ENCODE results near the gene DENND2D. TPM values are rescaled to one million over a fixed set of nuclear protein-coding genes. Genes with fewer than 3 reads are reported as not detected.
A peak's percentile ranks its signal among the peaks of the same experiment; 100 is the strongest.

DENND2D gene
- total and polyA plus RNA-seq, 10 of the 15 experiments (the other 5 are each of a cell fraction or from before 2014, with no cell fraction given) = 149 to 375 (median 172) TPM

DNA sequence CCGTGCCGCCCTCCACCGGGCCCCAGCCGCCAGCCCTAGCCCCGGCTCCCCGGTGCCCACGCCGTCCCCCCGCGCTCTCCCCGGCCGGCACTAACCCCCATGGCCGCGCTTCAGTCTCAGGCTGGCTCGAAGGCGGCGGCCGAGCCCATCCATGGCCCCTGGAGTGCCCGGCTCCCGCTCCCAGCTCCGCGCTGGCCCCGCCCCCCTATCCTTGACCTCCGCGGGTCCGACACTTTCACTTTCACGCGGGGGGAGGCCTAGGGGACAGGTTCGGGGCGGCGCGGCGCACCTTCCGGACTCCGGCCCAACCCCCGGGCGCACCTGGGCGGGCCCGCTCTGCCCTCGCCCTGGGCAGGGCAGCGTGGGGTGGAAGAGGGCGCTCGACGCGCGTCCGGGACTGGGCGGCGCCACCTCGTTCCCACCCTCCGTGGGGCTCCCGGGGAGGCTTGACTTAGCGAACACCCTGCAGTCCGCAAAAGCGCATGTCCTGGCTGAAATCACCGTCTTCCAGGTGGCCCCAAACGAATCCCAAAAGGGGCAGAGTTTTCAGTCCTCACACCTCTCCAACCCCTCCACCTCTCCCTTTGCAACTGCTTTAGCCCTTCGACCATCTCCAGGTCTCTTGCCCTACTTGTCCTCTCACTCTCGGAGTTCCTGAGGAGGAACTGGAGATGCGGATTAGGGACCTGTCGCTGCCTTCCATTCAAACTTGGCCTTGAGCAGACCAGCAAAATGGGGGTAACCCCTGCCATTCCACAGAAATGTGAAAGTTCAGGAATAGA, 3.9 kb upstream of the DENND2D start (continued):
- TF ChIP-seq SRF (IDR thresholded peaks at IDR 0.05; ENCODE audit: low read depth in 2 of 2, low read length in 2 of 2) = no peak
- TF ChIP-seq MEF2B (IDR thresholded peaks at IDR 0.05; ENCODE audit: partially characterized antibody, poor library complexity, severe bottlenecking) = no peak
- no peak for TF ChIP-seq ESRRA (IDR thresholded peaks at IDR 0.05; ENCODE audit: low read length)
- TF ChIP-seq RAD51 (IDR thresholded peaks at IDR 0.05) = no peak
- TF ChIP-seq EED (IDR thresholded peaks at IDR 0.05; ENCODE audit: low read depth) = no peak; the same call in 1 of the 2 replicates
- TF ChIP-seq RBBP5 (conservative IDR thresholded peaks at IDR 0.05) = no peak
- no peak; the same call in 1 of the 2 replicates for TF ChIP-seq RCOR1 (conservative IDR thresholded peaks at IDR 0.05; ENCODE audit: low read depth, low read length)
- TF ChIP-seq CREB1 (IDR thresholded peaks at IDR 0.05; ENCODE audit: low read depth) = no peak
- TF ChIP-seq TARDBP (IDR thresholded peaks at IDR 0.05; ENCODE audit: borderline replicate concordance) = no peak
- TF ChIP-seq BCL11A (IDR thresholded peaks at IDR 0.05; ENCODE audit: low read depth, low read length) = no peak
- TF ChIP-seq NR2F1 (conservative IDR thresholded peaks at IDR 0.05) = peak; percentile 95
- no peak for TF ChIP-seq RUNX3 (IDR thresholded peaks at IDR 0.05; ENCODE audit: low read length)
- peak; percentile 72 for TF ChIP-seq SMARCA5 (IDR thresholded peaks at IDR 0.05)
- no peak for TF ChIP-seq CBFB (IDR thresholded peaks at IDR 0.05; ENCODE audit: low read depth)
- no peak for TF ChIP-seq CEBPB (IDR thresholded peaks at IDR 0.05; ENCODE audit: borderline replicate concordance in 1 of 2, low read depth in 2 of 2, low read length in 2 of 2)
- no peak for TF ChIP-seq IRF4 (IDR thresholded peaks at IDR 0.05; ENCODE audit: low read depth, low read length)
- TF ChIP-seq, protein P1, sequence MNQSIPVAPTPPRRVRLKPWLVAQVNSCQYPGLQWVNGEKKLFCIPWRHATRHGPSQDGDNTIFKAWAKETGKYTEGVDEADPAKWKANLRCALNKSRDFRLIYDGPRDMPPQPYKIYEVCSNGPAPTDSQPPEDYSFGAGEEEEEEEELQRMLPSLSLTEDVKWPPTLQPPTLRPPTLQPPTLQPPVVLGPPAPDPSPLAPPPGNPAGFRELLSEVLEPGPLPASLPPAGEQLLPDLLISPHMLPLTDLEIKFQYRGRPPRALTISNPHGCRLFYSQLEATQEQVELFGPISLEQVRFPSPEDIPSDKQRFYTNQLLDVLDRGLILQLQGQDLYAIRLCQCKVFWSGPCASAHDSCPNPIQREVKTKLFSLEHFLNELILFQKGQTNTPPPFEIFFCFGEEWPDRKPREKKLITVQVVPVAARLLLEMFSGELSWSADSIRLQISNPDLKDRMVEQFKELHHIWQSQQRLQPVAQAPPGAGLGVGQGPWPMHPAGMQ (IDR thresholded peaks at IDR 0.05; ENCODE audit: borderline replicate concordance) = no peak
- 0 out of 2 replicates have a peak, but pooled peaks have one; percentile 18 for TF ChIP-seq MAX (IDR thresholded peaks at IDR 0.05; ENCODE audit: low read depth, low read length)
- TF ChIP-seq CHD2 (IDR thresholded peaks at IDR 0.05; ENCODE audit: borderline replicate concordance, low read depth, low read length) = peak; percentile 37; the same call in 1 of the 2 replicates
- TF ChIP-seq, protein P2, sequence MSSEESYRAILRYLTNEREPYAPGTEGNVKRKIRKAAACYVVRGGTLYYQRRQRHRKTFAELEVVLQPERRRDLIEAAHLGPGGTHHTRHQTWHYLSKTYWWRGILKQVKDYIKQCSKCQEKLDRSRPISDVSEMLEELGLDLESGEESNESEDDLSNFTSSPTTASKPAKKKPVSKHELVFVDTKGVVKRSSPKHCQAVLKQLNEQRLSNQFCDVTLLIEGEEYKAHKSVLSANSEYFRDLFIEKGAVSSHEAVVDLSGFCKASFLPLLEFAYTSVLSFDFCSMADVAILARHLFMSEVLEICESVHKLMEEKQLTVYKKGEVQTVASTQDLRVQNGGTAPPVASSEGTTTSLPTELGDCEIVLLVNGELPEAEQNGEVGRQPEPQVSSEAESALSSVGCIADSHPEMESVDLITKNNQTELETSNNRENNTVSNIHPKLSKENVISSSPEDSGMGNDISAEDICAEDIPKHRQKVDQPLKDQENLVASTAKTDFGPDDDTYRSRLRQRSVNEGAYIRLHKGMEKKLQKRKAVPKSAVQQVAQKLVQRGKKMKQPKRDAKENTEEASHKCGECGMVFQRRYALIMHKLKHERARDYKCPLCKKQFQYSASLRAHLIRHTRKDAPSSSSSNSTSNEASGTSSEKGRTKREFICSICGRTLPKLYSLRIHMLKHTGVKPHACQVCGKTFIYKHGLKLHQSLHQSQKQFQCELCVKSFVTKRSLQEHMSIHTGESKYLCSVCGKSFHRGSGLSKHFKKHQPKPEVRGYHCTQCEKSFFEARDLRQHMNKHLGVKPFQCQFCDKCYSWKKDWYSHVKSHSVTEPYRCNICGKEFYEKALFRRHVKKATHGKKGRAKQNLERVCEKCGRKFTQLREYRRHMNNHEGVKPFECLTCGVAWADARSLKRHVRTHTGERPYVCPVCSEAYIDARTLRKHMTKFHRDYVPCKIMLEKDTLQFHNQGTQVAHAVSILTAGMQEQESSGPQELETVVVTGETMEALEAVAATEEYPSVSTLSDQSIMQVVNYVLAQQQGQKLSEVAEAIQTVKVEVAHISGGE (CRISPR knock-in tag; IDR thresholded peaks at IDR 0.05) = no peak
- no peak for TF ChIP-seq BRCA1 (IDR thresholded peaks at IDR 0.05; ENCODE audit: low read depth, low read length)
- TF ChIP-seq, protein P3, sequence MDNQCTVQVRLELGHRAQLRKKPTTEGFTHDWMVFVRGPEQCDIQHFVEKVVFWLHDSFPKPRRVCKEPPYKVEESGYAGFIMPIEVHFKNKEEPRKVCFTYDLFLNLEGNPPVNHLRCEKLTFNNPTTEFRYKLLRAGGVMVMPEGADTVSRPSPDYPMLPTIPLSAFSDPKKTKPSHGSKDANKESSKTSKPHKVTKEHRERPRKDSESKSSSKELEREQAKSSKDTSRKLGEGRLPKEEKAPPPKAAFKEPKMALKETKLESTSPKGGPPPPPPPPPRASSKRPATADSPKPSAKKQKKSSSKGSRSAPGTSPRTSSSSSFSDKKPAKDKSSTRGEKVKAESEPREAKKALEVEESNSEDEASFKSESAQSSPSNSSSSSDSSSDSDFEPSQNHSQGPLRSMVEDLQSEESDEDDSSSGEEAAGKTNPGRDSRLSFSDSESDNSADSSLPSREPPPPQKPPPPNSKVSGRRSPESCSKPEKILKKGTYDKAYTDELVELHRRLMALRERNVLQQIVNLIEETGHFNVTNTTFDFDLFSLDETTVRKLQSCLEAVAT (IDR thresholded peaks at IDR 0.05) = peak; percentile 96
- TF ChIP-seq EGR1 (IDR thresholded peaks at IDR 0.05; ENCODE audit: borderline replicate concordance in 1 of 2, low read depth in 2 of 2, low read length in 2 of 2) = peak in 1 of 2 experiments; percentile 19; a peak in 1 of 3 replicates
- no peak for TF ChIP-seq PAX8 (IDR thresholded peaks at IDR 0.05)
- TF ChIP-seq TCF3 (IDR thresholded peaks at IDR 0.05; ENCODE audit: borderline replicate concordance, insufficient read depth, low read depth, low read length) = peak; percentile 91; the same call in 1 of the 2 replicates
- TF ChIP-seq TBL1XR1 (IDR thresholded peaks at IDR 0.05; ENCODE audit: low read depth, low read length) = no peak; the same call in 1 of the 2 replicates
